GM12878 (cell line): ENCODE data around the gene PPP1R10. TPM values are rescaled to one million over a fixed set of nuclear protein-coding genes. Genes with fewer than 3 reads are reported as not detected.

ENCODE experiments used
- ATAC-seq: fragments of 200-7000 bp; cut with Tn5 transposase; 3 replicates; pipeline ENCODE4 v1.9.1; 2020; ENCODE audit warnings: mild to moderate bottlenecking, moderate library complexity
- BruUV-seq: library from RNA; stranded (reverse); fragments of 400-500 nt; replicated peaks from 2 replicates; lab custom pipeline; 2021; lab: Mats Ljungman, UMichigan
- CTCF ChIA-PET: fragments of 300-600 bp; sonication (Branson Sonifier 250); formaldehyde crosslinking; extraction: SDS; loops from one replicate; lab custom pipeline; 2021; ENCODE audit warnings: inconsistent platforms; lab: Yijun Ruan, JAX
- POLR2A ChIA-PET: fragments of 350-600 bp; formaldehyde crosslinking; extraction: SDS; loops from one replicate; lab custom pipeline; 2021; ENCODE audit warnings: inconsistent platforms; lab: Charles Lee
- RAD21 ChIA-PET: fragments of 300-600 bp; sonication (Branson Sonifier 250); formaldehyde crosslinking; loops from one replicate; lab custom pipeline; 2023; ENCODE audit warnings: antibody characterized with exemption; ENCODE audit not compliant: unreplicated experiment; lab: Charles Lee
- SMC1A ChIA-PET: fragments of 300-600 bp; sonication (Branson Sonifier 250); formaldehyde crosslinking; loops from one replicate; lab custom pipeline; 2023; ENCODE audit not compliant: unreplicated experiment, uncharacterized antibody; lab: Charles Lee
- DNase-seq: peaks from one replicate; pipeline ENCODE4 v3.0.0-alpha.2; 2011; ENCODE audit warnings: low read depth, low spot score
- FAIRE-seq: peaks from 3 replicates; lab custom pipeline; 2011; peaks lifted over from hg19 to GRCh38; lab: Jason Lieb, UNC
- H2AFZ ChIP-seq: 2 replicates; pipeline ENCODE4 v1.6.0; 2011; ENCODE audit warnings: low read depth, low read length, control low read depth; ENCODE audit not compliant: control insufficient read depth
- H3K27ac ChIP-seq: 2 replicates; pipeline ENCODE4 v1.5.1; 2011; ENCODE audit warnings: control low read depth; ENCODE audit not compliant: control insufficient read depth, insufficient read depth
- H3K27me3 ChIP-seq, 2 experiments: replicated peaks in 1 of 2; 2 replicates each; pipeline versions ENCODE4 v1.6.0 to v1.6.1; 2011; ENCODE audit warnings: low read length in 1 of 2; ENCODE audit not compliant: control insufficient read depth in 2 of 2, insufficient read depth in 2 of 2
- H3K36me3 ChIP-seq, 2 experiments: 2 replicates each; pipeline ENCODE4 v1.5.1; 2011; ENCODE audit warnings: low read length in 1 of 2; ENCODE audit not compliant: control insufficient read depth in 2 of 2, insufficient read depth in 2 of 2
- H3K4me1 ChIP-seq: 2 replicates; pipeline ENCODE4 v1.6.1; 2011; ENCODE audit warnings: mild to moderate bottlenecking, low read length, moderate library complexity, mixed read lengths; ENCODE audit not compliant: control insufficient read depth, insufficient read depth
- H3K4me2 ChIP-seq: 2 replicates; pipeline ENCODE4 v1.6.0; 2011; ENCODE audit warnings: control low read depth; ENCODE audit not compliant: control insufficient read depth, insufficient read depth
- H3K4me3 ChIP-seq: fragments of 200-600 bp; sonication (generic); 2 replicates; pipeline ENCODE4 v1.5.1; 2016
- H3K79me2 ChIP-seq: 2 replicates; pipeline ENCODE4 v1.6.0; 2011; ENCODE audit warnings: low read length; ENCODE audit not compliant: control insufficient read depth, insufficient read depth
- H3K9ac ChIP-seq: 2 replicates; pipeline ENCODE4 v1.8.0; 2011; ENCODE audit warnings: low read length, control low read depth, mixed read lengths; ENCODE audit not compliant: control insufficient read depth, insufficient read depth
- H3K9me3 ChIP-seq: replicated peaks from 3 replicates; pipeline ENCODE4 v1.5.1; 2011; ENCODE audit warnings: mild to moderate bottlenecking, low read length; ENCODE audit not compliant: control insufficient read depth, insufficient read depth
- H4K20me1 ChIP-seq: 2 replicates; pipeline ENCODE4 v1.6.0; 2011; ENCODE audit not compliant: control insufficient read depth, insufficient read depth
- BHLHE40 ChIP-seq, 2 experiments: fragments of 450-650 bp in 1 of 2; IDR thresholded peaks; 2 replicates each; pipeline ENCODE4 v1.6.1; 2011 to 2017; ENCODE audit warnings: low read depth in 2 of 2, borderline replicate concordance in 1 of 2, improper control_type of control experiment in 1 of 2, low read length in 1 of 2, mild to moderate bottlenecking in 1 of 2
- CBFB ChIP-seq: IDR thresholded peaks from 2 replicates; pipeline ENCODE4 v1.6.1; 2016; ENCODE audit warnings: antibody characterized with exemption, low read depth
- CHD4 ChIP-seq: fragments of 200-600 bp; sonication (generic); IDR thresholded peaks from 2 replicates; pipeline ENCODE4 v1.6.1; 2016; ENCODE audit warnings: mild to moderate bottlenecking
- CREM ChIP-seq: IDR thresholded peaks from 2 replicates; pipeline ENCODE4 v1.6.1; 2014; ENCODE audit warnings: antibody characterized with exemption, low read depth
- KAT2A ChIP-seq: conservative IDR thresholded peaks from 2 replicates; pipeline ENCODE4 v1.6.1; 2011; ENCODE audit warnings: low read depth, low read length; ENCODE audit not compliant: control insufficient read depth
- MYC ChIP-seq: IDR thresholded peaks from 2 replicates; pipeline ENCODE4 v1.6.1; 2011; ENCODE audit warnings: mild to moderate bottlenecking, low read length, moderate library complexity, inconsistent platforms; ENCODE audit not compliant: insufficient read depth, insufficient replicate concordance, insufficient read length, severe bottlenecking
- PKNOX1 ChIP-seq: fragments of 450-650 bp; IDR thresholded peaks from 2 replicates; pipeline ENCODE4 v1.6.1; 2016; ENCODE audit warnings: mild to moderate bottlenecking
- RAD21 ChIP-seq: IDR thresholded peaks from 2 replicates; pipeline ENCODE4 v1.6.1; 2011; ENCODE audit warnings: mild to moderate bottlenecking, low read depth, low read length, moderate library complexity; ENCODE audit not compliant: insufficient read depth
- SMAD1 ChIP-seq: fragments of 450-650 bp; IDR thresholded peaks from 2 replicates; pipeline ENCODE4 v1.6.1; 2018; ENCODE audit warnings: mild to moderate bottlenecking, low read depth; ENCODE audit not compliant: partially characterized antibody
- TCF3 ChIP-seq: IDR thresholded peaks from 2 replicates; pipeline ENCODE4 v1.6.1; 2012; ENCODE audit warnings: low read depth, mild to moderate bottlenecking, low read length, borderline replicate concordance; ENCODE audit not compliant: insufficient read depth
- YY1 ChIP-seq: IDR thresholded peaks from 2 replicates; pipeline ENCODE4 v1.6.1; 2011; ENCODE audit warnings: low read depth, mild to moderate bottlenecking, low read length
- ZNF592 ChIP-seq: fragments of 450-650 bp; IDR thresholded peaks from 2 replicates; pipeline ENCODE4 v1.6.1; 2017; ENCODE audit warnings: mild to moderate bottlenecking, moderate library complexity
- ZNF622 ChIP-seq: fragments of 450-650 bp; IDR thresholded peaks from 2 replicates; pipeline ENCODE4 v1.6.1; 2017; ENCODE audit warnings: mild to moderate bottlenecking, inconsistent platforms
- ZZZ3 ChIP-seq: IDR thresholded peaks from 2 replicates; pipeline ENCODE4 v1.6.1; 2011; ENCODE audit warnings: low read depth; ENCODE audit not compliant: control insufficient read depth, insufficient read length
- WGBS: methylation state at CpG from one replicate; pipeline ENCODE4 v1.1.6; 2016; ENCODE audit warnings: low lambda C conversion rate; ENCODE audit not compliant: insufficient replicate concordance, insufficient coverage; ENCODE audit errors: missing lambda C conversion rate; 5-methylcytosine and 5-hydroxymethylcytosine counted together
- in situ Hi-C: fragments of 300-500 bp; cut with MboI; formaldehyde crosslinking; loops from 9 replicates; pipeline ENCODE4 v1.14.3; 2018; ENCODE audit warnings: mixed read lengths
- intact Hi-C: fragments of 100-400 bp; cut with micrococcal nuclease; formaldehyde crosslinking; loops from one replicate; pipeline ENCODE4 v1.14.2; 2022; ENCODE audit not compliant: unreplicated experiment
- polyA plus RNA-seq, 11 experiments: library from polyadenylated mRNA; depleted of rRNA in 4 of 11; unstranded in 6 of 11; stranded (reverse) in 5 of 11; fragments of >200 nt; fragmentation: Nextera tagmentation in 4 of 11; fragmentation: Illumina TruSeq in 1 of 11; extraction: Ambion mirVana in 4 of 11; extraction: Trizol in 1 of 11; gene quantifications; 1 replicate in 1 of 11; 2 replicates in 10 of 11; pipeline versions ENCODE4 v1.2.1 to v1.2.3, GENCODE V29; 2011 to 2016; ENCODE audit warnings: inconsistent platforms in 2 of 11, missing spikeins in 2 of 11, low read depth in 1 of 11
- total RNA-seq, 4 experiments: library from RNA; depleted of rRNA in 3 of 4; stranded (reverse); fragments of >200 nt in 3 of 4; fragmentation: Illumina TruSeq in 1 of 4; extraction: Trizol in 1 of 4; gene quantifications; 2 replicates each; pipeline versions ENCODE4 v1.2.1 to v1.2.3, GENCODE V29; 2013 to 2021
- TF ChIP-seq, protein P1 (sequence below): IDR thresholded peaks from 2 replicates; pipeline ENCODE4 v1.6.1; 2011; ENCODE audit warnings: mild to moderate bottlenecking, low read depth, low read length, moderate library complexity; ENCODE audit not compliant: insufficient replicate concordance

PPP1R10 gene
- total and polyA plus RNA-seq, 10 of the 15 experiments (the other 5 are each of a cell fraction or from before 2014, with no cell fraction given): 11.3 to 83.8 (median 41.2) TPM

DNA sequence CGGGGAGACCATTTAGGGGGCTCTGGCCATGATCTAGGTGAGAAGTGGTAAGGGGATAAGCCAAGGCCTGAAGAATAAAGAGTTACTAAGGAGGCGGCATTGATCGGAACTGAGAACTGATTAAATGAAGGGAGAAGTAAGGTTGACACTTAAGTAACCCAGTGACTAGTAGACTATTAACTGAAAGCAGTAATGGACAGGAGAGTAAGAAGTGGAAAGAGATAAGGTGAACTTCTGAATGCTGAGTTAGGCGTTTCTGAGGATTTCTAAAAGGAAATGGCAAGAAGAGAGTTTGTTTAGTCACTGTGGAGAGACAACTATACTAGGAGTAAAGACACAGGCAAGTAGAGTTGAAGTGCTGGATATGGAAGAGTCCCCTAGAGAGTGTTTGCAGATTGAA is 43.9 kb downstream of the PPP1R10 start:
- 46% methylated on average over 4 of the region's 4 CpGs for WGBS
- in situ Hi-C loops: no loop called here
- Histone ChIP-seq H3K36me3 (peaks cover 11% of the 10 kb centered on the region in 2 experiments), H3K4me3 (peak overlapping the region; percentile 89; the same call in 1 of the 2 replicates), H2AFZ (no peak overlapping the region), H3K4me2 (peak overlapping the region; percentile 94), H3K27ac (no peak overlapping the region), H3K79me2 (peaks cover 48% of the 10 kb centered on the region), H3K4me1 (peaks cover 15% of the 10 kb centered on the region), H3K9ac (peak overlapping the region; percentile 24; the same call in 1 of the 2 replicates), H3K9me3 (no peaks in the 10 kb centered on the region), H3K27me3 (no peaks in the 10 kb centered on the region), H4K20me1 (peaks cover 6% of the 10 kb centered on the region; the same call in 1 of the 2 replicates)
- RAD21 ChIA-PET: interaction anchor here (1.3 kb wide), 1 partner anchor 29 kb away, joined by 5 read pairs; no protein-coding TSS in a partner anchor
- intact Hi-C loops: no loop called here
- BruUV-seq: no TSS peak
- FAIRE-seq: no peak
- POLR2A ChIA-PET: interaction anchor here (0.6 to 1.2 kb wide), 3 partner anchors 19 to 45 kb away, joined by 4 to 8 read pairs (median 4); partner anchors contain the start of genes MRPS18B and PPP1R10
- CTCF ChIA-PET: interaction anchor here (0.5 to 1.7 kb wide), 8 partner anchors 16 to 120 kb away, joined by 3 to 9 read pairs (median 4); partner anchors contain the start of gene PRR3
- DNase-seq: no peak
- no peak for ATAC-seq
- SMC1A ChIA-PET: interaction anchor here (1.0 to 1.4 kb wide), 2 partner anchors 25 to 514 kb away, joined by 3 read pairs; no protein-coding TSS in a partner anchor
- TF ChIP-seq, protein P1, sequence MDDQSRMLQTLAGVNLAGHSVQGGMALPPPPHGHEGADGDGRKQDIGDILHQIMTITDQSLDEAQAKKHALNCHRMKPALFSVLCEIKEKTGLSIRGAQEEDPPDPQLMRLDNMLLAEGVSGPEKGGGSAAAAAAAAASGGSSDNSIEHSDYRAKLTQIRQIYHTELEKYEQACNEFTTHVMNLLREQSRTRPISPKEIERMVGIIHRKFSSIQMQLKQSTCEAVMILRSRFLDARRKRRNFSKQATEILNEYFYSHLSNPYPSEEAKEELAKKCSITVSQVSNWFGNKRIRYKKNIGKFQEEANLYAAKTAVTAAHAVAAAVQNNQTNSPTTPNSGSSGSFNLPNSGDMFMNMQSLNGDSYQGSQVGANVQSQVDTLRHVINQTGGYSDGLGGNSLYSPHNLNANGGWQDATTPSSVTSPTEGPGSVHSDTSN: no peak
- TF ChIP-seq MYC (no peak), YY1 (no peak), TCF3 (no peak), ZNF622 (no peak), ZZZ3 (no peak), CREM (no peak), CBFB (no peak), BHLHE40 (IDR thresholded peaks at IDR 0.05; ENCODE audit: borderline replicate concordance in 1 of 2, low read depth in 2 of 2, low read length in 1 of 2) (no peak), SMAD1 (no peak), PKNOX1 (no peak), ZNF592 (no peak), CHD4 (no peak), RAD21 (no peak), KAT2A (no peak)
